Bronchial epithelial cell (primary cell): ENCODE results near the gene CCDC187. TPM values are rescaled to one million over a fixed set of nuclear protein-coding genes. Genes with fewer than 3 reads are reported as not detected.

Source experiments
- DNase-seq: peaks from one replicate; pipeline ENCODE4 v3.0.0-alpha.2; 2010; ENCODE audit warnings: low read depth
- FAIRE-seq: peaks from 2 replicates; lab custom pipeline; 2011; peaks lifted over from hg19 to GRCh38; lab: Jason Lieb, UNC
- H3K27me3 ChIP-seq: 2 replicates; pipeline ENCODE4 v1.5.1; 2011; ENCODE audit warnings: low read length; ENCODE audit not compliant: control insufficient read depth, insufficient read depth
- H3K36me3 ChIP-seq: 2 replicates; pipeline ENCODE4 v1.5.1; 2011; ENCODE audit warnings: low read length; ENCODE audit not compliant: control insufficient read depth, insufficient read depth
- H3K4me3 ChIP-seq: 2 replicates; pipeline ENCODE4 v1.5.1; 2011; ENCODE audit warnings: mild to moderate bottlenecking, low read depth, low read length, control low read depth
- total RNA-seq: library from RNA; depleted of rRNA; stranded (reverse); fragments of >200 nt; gene quantifications from 2 replicates; pipeline ENCODE4 v1.2.1, GENCODE V29; 2014
- TF ChIP-seq, protein P1 (sequence below): IDR thresholded peaks from 2 replicates; pipeline ENCODE4 v1.5.1; 2011; ENCODE audit warnings: mild to moderate bottlenecking, moderate library complexity, low read length, control low read depth, inconsistent platforms; ENCODE audit not compliant: insufficient read depth, severe bottlenecking

CCDC187 gene
- total RNA-seq, 1 donor from 2014 or later = not detected

DNA sequence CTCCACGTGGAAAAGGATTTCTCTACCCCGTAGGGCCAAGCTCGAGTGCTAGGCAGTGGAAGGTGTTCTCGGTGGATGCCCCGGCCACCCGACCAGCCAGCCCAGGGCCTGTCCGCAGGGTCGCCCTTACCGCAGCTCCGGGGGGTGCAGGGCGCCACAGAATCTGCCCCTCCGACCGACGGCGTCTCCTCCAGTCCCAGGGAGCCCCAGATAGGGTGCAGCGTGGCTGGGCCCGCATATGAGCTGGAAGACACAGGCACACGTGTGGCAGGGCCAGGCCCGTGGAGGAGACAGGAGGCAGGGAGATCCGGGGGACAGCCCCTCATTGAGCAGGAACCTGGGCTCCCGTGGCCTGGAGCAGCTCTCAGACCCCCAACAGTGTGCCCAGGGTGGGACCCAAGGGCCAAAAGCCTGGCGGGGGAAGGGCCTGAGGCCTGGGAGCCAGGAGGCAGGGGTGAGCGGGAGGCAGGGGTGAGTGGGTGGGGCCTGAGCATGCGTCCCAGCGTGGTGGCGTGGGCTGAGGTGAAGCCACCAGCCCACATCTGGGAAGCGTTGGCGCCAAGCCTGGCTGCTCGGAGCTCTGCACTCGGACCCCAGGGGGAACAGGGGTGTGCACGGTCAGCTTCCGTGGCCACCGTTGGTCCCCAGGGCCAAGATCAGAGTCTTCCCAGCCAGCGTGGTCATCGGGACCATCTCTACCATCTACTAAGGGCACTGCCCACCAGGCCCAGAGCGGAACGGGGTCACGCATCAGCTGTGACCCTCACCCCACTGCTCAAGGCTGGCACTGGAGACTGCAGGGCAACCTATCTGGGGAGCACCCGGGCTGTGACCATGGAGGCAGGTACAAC lies 22.2 kb downstream of the CCDC187 start:
- H3K36me3 ChIP-seq = no peaks in the 10 kb centered on the region
- DNase-seq (no peak), FAIRE-seq (no peak)
- peaks cover 5% of the 10 kb centered on the region for H3K27me3 ChIP-seq
- TF ChIP-seq, protein P1, sequence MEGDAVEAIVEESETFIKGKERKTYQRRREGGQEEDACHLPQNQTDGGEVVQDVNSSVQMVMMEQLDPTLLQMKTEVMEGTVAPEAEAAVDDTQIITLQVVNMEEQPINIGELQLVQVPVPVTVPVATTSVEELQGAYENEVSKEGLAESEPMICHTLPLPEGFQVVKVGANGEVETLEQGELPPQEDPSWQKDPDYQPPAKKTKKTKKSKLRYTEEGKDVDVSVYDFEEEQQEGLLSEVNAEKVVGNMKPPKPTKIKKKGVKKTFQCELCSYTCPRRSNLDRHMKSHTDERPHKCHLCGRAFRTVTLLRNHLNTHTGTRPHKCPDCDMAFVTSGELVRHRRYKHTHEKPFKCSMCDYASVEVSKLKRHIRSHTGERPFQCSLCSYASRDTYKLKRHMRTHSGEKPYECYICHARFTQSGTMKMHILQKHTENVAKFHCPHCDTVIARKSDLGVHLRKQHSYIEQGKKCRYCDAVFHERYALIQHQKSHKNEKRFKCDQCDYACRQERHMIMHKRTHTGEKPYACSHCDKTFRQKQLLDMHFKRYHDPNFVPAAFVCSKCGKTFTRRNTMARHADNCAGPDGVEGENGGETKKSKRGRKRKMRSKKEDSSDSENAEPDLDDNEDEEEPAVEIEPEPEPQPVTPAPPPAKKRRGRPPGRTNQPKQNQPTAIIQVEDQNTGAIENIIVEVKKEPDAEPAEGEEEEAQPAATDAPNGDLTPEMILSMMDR = no peak
- H3K4me3 ChIP-seq = no peak overlapping the region

DNA sequence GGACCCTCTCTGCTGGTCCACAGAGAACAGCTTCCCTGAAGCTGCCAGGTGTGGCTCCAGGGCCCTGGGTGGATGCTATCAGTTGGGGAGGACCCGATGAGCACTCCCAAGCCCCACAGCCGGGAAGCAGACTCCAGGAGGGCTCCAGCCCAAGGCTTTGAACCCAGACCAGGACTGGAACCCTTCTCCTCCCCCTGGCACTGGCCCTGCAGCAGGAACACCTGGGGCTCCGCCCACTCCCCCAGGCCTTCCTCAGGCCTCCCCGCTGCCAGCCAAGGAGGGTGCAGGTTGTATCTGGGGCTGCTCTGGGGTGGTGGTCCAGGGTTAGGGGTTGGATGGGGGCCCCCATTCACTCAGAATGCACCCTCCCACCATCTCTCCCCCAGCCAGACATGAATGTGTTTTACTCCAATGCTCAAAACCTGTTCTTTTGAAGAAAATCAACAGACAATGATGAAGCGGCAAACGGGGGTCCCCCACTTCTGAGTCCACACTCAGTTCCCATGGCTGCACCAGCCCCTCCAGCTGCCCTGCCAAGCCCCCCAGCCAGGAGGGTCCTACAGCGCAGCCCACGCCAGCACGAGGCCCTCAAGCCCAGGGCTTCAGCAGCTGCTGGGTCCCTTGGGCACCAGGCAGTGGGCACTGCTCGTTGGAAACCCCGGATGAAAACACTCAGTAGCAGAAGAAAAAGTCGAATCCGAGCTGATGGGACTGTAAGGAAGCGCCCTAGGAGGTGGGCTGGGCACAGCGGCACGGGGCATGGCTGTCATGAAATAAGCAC lies 23.2 kb downstream of the CCDC187 start:
- FAIRE-seq = no peak

DNA sequence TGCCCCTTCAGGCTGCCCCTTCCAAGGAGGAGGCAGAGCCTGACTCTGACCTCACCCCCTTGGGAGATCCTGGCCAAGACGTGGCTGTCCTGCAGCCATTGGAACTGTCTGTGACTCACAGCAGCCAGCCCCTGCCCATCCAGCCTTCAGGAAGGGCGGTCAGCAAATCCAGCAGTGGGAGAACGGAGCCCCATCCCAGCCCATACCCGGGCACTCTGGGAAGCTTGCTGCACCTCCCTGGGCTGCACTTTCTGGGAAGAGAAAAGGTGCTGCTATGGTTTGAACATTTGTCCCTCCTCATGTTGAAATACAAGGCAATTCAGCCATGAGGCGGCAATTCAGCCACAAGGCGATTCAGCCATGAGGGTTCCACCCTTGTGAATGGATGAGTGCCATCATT lies 24.4 kb downstream of the CCDC187 start:
- H3K36me3 ChIP-seq = no peaks in the 10 kb centered on the region
- no peak for DNase-seq
- FAIRE-seq = no peak
- peaks cover 7% of the 10 kb centered on the region for H3K27me3 ChIP-seq
- no peak overlapping the region for H3K4me3 ChIP-seq
- TF ChIP-seq, protein P1 = no peak

More for the DNA sequence above, 23.2 kb downstream of the CCDC187 start:
- TF ChIP-seq, protein P1 = no peak
- Histone ChIP-seq H3K27me3 (peaks cover 5% of the 10 kb centered on the region), H3K36me3 (no peaks in the 10 kb centered on the region), H3K4me3 (no peak overlapping the region)
- no peak for DNase-seq

DNA sequence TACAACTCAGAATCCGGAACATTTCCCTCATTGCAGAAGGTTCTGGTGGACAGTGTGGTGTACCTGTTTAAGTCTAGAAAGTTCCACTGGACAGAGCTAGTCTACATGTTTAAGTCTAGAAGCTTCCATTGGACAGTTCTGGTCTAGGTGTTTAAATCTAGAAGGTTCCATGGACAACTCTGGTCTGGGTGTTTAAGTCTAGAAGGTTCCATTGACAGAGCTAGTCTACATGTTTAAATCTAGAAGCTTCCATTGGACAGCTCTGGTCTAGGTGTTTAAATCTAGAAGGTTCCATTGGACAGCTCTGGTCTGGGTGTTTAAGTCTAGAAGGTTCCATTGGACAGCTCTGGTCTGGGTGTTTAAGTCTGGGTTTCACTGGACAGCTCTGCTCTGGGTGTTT lies 25.0 kb downstream of the CCDC187 start:
- peaks cover 8% of the 10 kb centered on the region for H3K27me3 ChIP-seq
- H3K36me3 ChIP-seq = no peaks in the 10 kb centered on the region
- FAIRE-seq (no peak), DNase-seq (no peak)
- TF ChIP-seq, protein P1 = no peak
- H3K4me3 ChIP-seq = no peak overlapping the region

DNA sequence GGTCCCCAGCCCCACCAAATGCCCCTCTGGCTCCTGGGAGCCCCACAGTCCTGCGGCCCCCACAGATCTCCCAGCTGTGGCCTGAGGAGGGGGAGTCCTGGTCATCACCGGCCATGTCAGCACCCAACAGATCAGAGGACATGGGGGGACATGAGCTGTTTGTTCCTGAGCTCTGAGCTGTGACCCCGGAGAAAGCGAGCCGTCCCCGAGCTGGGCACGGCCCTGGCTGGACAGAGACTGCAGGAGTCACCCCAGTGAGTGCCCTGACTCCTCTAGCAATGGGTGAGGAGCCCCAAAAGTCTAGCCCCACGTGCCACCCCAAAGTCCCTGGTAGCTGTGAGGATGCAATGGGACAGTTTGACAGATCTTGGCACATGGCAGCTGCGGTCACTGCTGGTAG lies 25.7 kb downstream of the CCDC187 start:
- Histone ChIP-seq H3K36me3 (no peaks in the 10 kb centered on the region), H3K27me3 (peaks cover 8% of the 10 kb centered on the region), H3K4me3 (no peak overlapping the region)
- TF ChIP-seq, protein P1 = no peak
- no peak for FAIRE-seq
- DNase-seq = no peak
